Measurements from ENCODE around the gene REEP6. TPM values are rescaled to one million over a fixed set of nuclear protein-coding genes. Genes with fewer than 3 reads are reported as not detected.

The REEP6 gene
- total and polyA plus RNA-seq, 2 experiments from 2014 or later: 3.0 to 4.3 TPM

- in situ Hi-C loops (cut with MboI): no loop called here
Observed at GRCh38 chr19:1452802-1453524, 38.0 kb upstream of the REEP6 start.

GRCh38 chr19:1453525-1454364 is 37.2 kb upstream of the REEP6 start:
- DNase-seq: peak; percentile 87
- Histone ChIP-seq H3K9me3 (ENCODE audit: low read depth) (no peaks in the 10 kb centered on the region), H4K20me1 (ENCODE audit: insufficient read depth) (no peaks in the 10 kb centered on the region), H3K79me2 (ENCODE audit: insufficient read depth) (no peaks in the 10 kb centered on the region), H3K9ac (no peak overlapping the region), H3F3A (ENCODE audit: insufficient read depth) (peaks cover 11% of the 10 kb centered on the region; the same call in 1 of the 2 replicates), H3K36me3 (ENCODE audit: low read depth) (no peaks in the 10 kb centered on the region), H3K27me3 (replicated peaks; ENCODE audit: insufficient read depth) (peaks cover 29% of the 10 kb centered on the region), H3K4me2 (ENCODE audit: unreplicated experiment) (no peak overlapping the region), H3K27ac (no peak overlapping the region), H3K4me3 (no peak overlapping the region), H2AFZ (no peak overlapping the region), H3K4me1 (ENCODE audit: insufficient read depth) (no peaks in the 10 kb centered on the region), H3K9me2 (ENCODE audit: insufficient read depth) (no peaks in the 10 kb centered on the region)
- in situ Hi-C loops (cut with MboI): no loop called here
- 12 to 14% methylated on average over 22 to 32 of the region's 33 CpGs for WGBS, 2 experiments (ENCODE audit: low coverage in 1 of 2, low lambda C conversion rate in 2 of 2, missing lambda C conversion rate in 2 of 2)
- TF ChIP-seq EZH2 (IDR thresholded peaks at IDR 0.05; ENCODE audit: insufficient read depth, poor library complexity, severe bottlenecking): no peak
- TF ChIP-seq EZH2phosphoT487 (IDR thresholded peaks at IDR 0.05; ENCODE audit: insufficient read depth, low read depth): no peak

More at GRCh38 chr19:1452802-1453524, 38.0 kb upstream of the REEP6 start:
- no peaks in the 10 kb centered on the region for H3K9me2 ChIP-seq (ENCODE audit: insufficient read depth)
- no peak overlapping the region for H3K27ac ChIP-seq
- H3K4me3 ChIP-seq: no peak overlapping the region
- H3K9me3 ChIP-seq (ENCODE audit: low read depth): no peaks in the 10 kb centered on the region
- H4K20me1 ChIP-seq (ENCODE audit: insufficient read depth): no peaks in the 10 kb centered on the region
- no peak for DNase-seq
- H3F3A ChIP-seq (ENCODE audit: insufficient read depth): peaks cover 12% of the 10 kb centered on the region; the same call in 1 of the 2 replicates
- no peak for TF ChIP-seq EZH2phosphoT487 (IDR thresholded peaks at IDR 0.05; ENCODE audit: insufficient read depth, low read depth)
- TF ChIP-seq EZH2 (IDR thresholded peaks at IDR 0.05; ENCODE audit: insufficient read depth, poor library complexity, severe bottlenecking): no peak
- no peaks in the 10 kb centered on the region for H3K4me1 ChIP-seq (ENCODE audit: insufficient read depth)
- H3K9ac ChIP-seq: no peak overlapping the region
- 43 to 61% methylated on average over 20 to 29 of the region's 30 CpGs for WGBS, 2 experiments (ENCODE audit: low coverage in 1 of 2, low lambda C conversion rate in 2 of 2, missing lambda C conversion rate in 2 of 2)
- H3K4me2 ChIP-seq (ENCODE audit: unreplicated experiment): no peak overlapping the region
- no peaks in the 10 kb centered on the region for H3K79me2 ChIP-seq (ENCODE audit: insufficient read depth)
- H2AFZ ChIP-seq: no peak overlapping the region
- peaks cover 29% of the 10 kb centered on the region for H3K27me3 ChIP-seq (replicated peaks; ENCODE audit: insufficient read depth)
- no peaks in the 10 kb centered on the region for H3K36me3 ChIP-seq (ENCODE audit: low read depth)

- Histone ChIP-seq H3K27me3 (replicated peaks; ENCODE audit: insufficient read depth) (peaks cover 20% of the 10 kb centered on the region), H3K9me2 (ENCODE audit: insufficient read depth) (no peaks in the 10 kb centered on the region)
Observed at GRCh38 chr19:1455002-1455335, 36.0 kb upstream of the REEP6 start.

GRCh38 chr19:1455336-1456120 is 35.5 kb upstream of the REEP6 start:
- Histone ChIP-seq H3K9ac (no peak overlapping the region), H3K9me3 (ENCODE audit: low read depth) (no peaks in the 10 kb centered on the region), H4K20me1 (ENCODE audit: insufficient read depth) (no peaks in the 10 kb centered on the region), H2AFZ (no peak overlapping the region), H3K79me2 (ENCODE audit: insufficient read depth) (no peaks in the 10 kb centered on the region), H3F3A (ENCODE audit: insufficient read depth) (peaks cover 5% of the 10 kb centered on the region; the same call in 1 of the 2 replicates), H3K4me2 (ENCODE audit: unreplicated experiment) (no peak overlapping the region), H3K4me1 (ENCODE audit: insufficient read depth) (no peaks in the 10 kb centered on the region), H3K27me3 (replicated peaks; ENCODE audit: insufficient read depth) (peaks cover 15% of the 10 kb centered on the region), H3K36me3 (ENCODE audit: low read depth) (no peaks in the 10 kb centered on the region), H3K9me2 (ENCODE audit: insufficient read depth) (no peaks in the 10 kb centered on the region), H3K27ac (no peak overlapping the region), H3K4me3 (no peak overlapping the region)
- no peak for TF ChIP-seq EZH2 (IDR thresholded peaks at IDR 0.05; ENCODE audit: insufficient read depth, poor library complexity, severe bottlenecking)
- no peak for TF ChIP-seq EZH2phosphoT487 (IDR thresholded peaks at IDR 0.05; ENCODE audit: insufficient read depth, low read depth)
- WGBS, 2 experiments (ENCODE audit: low coverage in 1 of 2, low lambda C conversion rate in 2 of 2, missing lambda C conversion rate in 2 of 2): 3 to 5% methylated on average over 23 to 41 of the region's 42 CpGs
- peak; percentile 77 for DNase-seq
- in situ Hi-C loops (cut with MboI): no loop called here

More at GRCh38 chr19:1455002-1455335, 36.0 kb upstream of the REEP6 start:
- Histone ChIP-seq H3K4me1 (ENCODE audit: insufficient read depth) (no peaks in the 10 kb centered on the region), H2AFZ (no peak overlapping the region), H3K9ac (no peak overlapping the region), H3K27ac (no peak overlapping the region), H3K79me2 (ENCODE audit: insufficient read depth) (no peaks in the 10 kb centered on the region), H3K4me2 (ENCODE audit: unreplicated experiment) (no peak overlapping the region), H4K20me1 (ENCODE audit: insufficient read depth) (no peaks in the 10 kb centered on the region), H3K9me3 (ENCODE audit: low read depth) (no peaks in the 10 kb centered on the region), H3K36me3 (ENCODE audit: low read depth) (no peaks in the 10 kb centered on the region), H3K4me3 (no peak overlapping the region), H3F3A (ENCODE audit: insufficient read depth) (peaks cover 5% of the 10 kb centered on the region; the same call in 1 of the 2 replicates)
- DNase-seq: no peak
- in situ Hi-C loops (cut with MboI): no loop called here
- WGBS, 2 experiments (ENCODE audit: low coverage in 1 of 2, low lambda C conversion rate in 2 of 2, missing lambda C conversion rate in 2 of 2): 5 to 6% methylated on average over 14 to 19 of the region's 22 CpGs
- TF ChIP-seq EZH2phosphoT487 (IDR thresholded peaks at IDR 0.05; ENCODE audit: insufficient read depth, low read depth) (no peak), EZH2 (IDR thresholded peaks at IDR 0.05; ENCODE audit: insufficient read depth, poor library complexity, severe bottlenecking) (no peak)
